Sigmoid colon (tissue), 4 donors: ENCODE data around the gene PPP1R3G.

Experiments
- CTCF ChIP-seq, 4 experiments: fragments of 450-650 bp in 3 of 4; fragments of 200-600 bp in 1 of 4; IDR thresholded peaks; one replicate each; pipeline ENCODE4 v1.5.1; 2016 to 2019; ENCODE audit warnings: antibody characterized with exemption in 4 of 4, mild to moderate bottlenecking in 3 of 4, moderate library complexity in 2 of 4
- EP300 ChIP-seq, 4 donors: sonication (generic); formaldehyde crosslinking; IDR thresholded peaks; one replicate each; pipeline ENCODE4 v1.6.1; 2017; ENCODE audit warnings: antibody characterized with exemption in 4 of 4

- TF ChIP-seq EP300 (IDR thresholded peaks at IDR 0.05) (no peak), CTCF (IDR thresholded peaks at IDR 0.05) (no peak)
Observed at GRCh38 chr6:5072440-5072839, 12.7 kb upstream of the PPP1R3G start.
